ENCODE measurements around the gene GPR176. TPM values are rescaled to one million over a fixed set of nuclear protein-coding genes. Genes with fewer than 3 reads are reported as not detected.

The GPR176 gene
- total RNA-seq, 2 experiments from 2014 or later, result 0.12 TPM; not detected in 1

DNA sequence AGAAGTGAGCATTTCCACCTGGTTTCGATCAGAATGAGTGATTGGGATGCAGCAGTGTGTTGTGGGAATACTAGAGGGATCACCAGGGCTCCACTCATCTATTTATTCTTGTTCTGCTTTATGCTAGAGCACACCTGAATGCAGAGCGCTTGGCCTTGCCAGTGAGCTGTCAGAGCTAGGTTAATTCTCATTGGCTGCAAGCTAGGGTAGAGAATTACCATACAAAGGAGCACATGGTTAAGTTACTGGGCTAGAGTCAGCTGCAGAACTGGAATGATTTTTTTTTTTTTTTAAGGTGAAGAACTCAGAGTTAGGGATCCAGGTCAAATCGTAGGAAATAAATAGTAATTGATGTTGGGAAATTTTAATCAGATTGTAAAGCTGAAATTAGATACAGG lies 22.7 kb upstream of the GPR176 start:
- H3K27me3 Mint-ChIP-seq, result no peaks in the 10 kb centered on the region
- no peaks in the 10 kb centered on the region for H3K9me3 Mint-ChIP-seq
- H3K4me3 Mint-ChIP-seq, result no peak overlapping the region
- no peak overlapping the region for H3K27ac Mint-ChIP-seq
- no peak for DNase-seq
- H3K36me3 Mint-ChIP-seq, result peaks cover 37% of the 10 kb centered on the region
- H3K4me1 Mint-ChIP-seq, result peaks cover 8% of the 10 kb centered on the region

DNA sequence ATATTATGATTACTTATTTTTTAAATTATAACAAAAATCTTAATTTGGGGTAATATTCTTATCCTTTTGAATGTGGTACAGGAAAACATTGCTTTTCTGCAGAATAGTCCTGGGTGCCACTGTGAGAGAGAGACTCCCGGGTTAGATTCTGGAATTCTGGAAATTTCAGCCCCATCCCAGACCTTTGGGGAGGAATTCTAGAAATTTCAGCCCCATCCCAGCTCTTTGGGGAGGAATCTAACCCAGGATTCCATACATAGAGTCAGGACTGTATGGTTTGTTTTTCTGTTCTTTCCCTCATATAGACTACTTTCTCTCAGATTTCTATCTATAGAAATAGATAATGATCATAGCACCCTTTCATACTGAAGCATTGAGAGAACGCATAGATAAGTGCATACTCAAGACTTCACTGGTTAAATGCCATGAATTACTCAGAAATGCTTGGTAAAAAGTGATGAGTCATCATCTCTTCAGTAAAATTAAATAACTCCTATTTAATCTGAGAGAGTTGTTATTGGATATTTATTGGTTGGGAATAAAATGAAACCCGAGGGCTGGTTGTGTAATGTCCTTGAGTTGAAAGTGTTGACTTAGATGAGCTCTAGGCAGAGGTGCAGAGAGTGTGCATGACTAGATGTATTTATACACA lies 22.2 kb upstream of the GPR176 start:
- no peak overlapping the region for H3K4me3 Mint-ChIP-seq
- DNase-seq, result no peak
- H3K36me3 Mint-ChIP-seq, result peaks cover 37% of the 10 kb centered on the region
- H3K27ac Mint-ChIP-seq, result no peak overlapping the region
- peaks cover 10% of the 10 kb centered on the region for H3K4me1 Mint-ChIP-seq
- H3K27me3 Mint-ChIP-seq, result no peaks in the 10 kb centered on the region
- no peaks in the 10 kb centered on the region for H3K9me3 Mint-ChIP-seq

DNA sequence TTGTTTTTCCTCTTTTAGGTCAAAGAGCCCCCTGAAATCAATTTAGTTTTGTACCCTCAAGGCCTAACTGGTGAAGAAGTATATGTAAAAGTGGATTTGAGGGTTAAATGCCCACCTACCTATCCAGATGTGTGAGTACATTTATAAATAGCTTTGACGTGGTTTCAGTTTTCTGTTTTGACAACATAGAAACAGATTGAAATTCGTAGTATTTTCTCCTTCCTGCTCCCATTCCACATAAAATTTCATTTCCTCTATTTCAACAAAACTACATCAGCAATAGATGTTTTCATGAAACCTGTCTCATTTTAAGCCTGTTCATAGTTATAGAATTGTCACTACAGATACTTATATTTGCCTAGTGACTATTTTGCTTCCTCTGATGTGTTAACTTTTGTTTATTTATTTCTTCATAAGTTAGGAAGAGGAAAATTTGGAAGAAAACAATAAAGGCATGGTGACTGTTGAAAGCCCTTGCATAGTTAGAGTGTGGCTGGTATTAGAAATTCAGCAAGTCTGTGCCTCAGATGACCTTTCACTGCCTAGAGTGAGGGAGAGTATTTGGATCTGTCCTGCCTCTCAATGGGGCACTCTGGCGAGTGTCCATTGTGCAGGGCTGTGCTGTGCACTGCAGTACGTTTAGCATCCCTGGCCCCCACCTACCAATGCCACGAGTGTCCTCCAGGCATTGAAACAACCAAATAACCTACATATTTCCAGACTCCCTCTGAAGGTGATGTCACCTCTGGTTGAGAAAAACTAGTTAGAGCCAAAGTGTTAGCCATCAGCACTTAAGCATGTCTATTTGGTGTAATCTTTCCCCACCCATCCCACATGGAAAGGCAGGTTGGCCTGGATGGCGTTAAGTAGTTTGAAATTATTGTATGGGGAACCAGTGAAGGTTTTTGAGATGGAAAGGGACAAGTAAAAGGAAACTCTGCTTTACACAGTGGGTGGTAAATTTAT lies 19.7 kb upstream of the GPR176 start:
- Mint-ChIP-seq H3K27ac (no peak overlapping the region), H3K27me3 (no peaks in the 10 kb centered on the region)

DNA sequence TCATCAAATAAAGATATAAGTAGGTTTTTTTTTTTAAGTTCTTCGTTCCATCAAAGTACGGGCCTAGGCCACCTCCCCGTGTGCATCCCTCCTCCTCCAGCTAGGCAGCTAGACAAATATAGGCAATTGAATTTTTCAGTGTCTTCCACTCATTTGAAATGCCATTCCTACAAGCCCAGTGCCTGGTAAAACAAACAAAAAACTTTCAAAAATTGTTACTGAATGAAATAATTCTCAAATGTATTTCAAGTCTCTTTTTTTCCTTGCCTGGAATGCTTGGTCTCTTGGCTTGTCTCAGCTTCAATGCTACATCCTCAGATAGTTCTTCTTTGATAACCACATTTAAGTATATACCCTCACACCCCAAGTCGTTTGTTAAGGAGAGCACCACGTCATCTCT lies 17.6 kb upstream of the GPR176 start:
- Mint-ChIP-seq H3K9me3 (no peaks in the 10 kb centered on the region), H3K27ac (no peak overlapping the region), H3K27me3 (no peaks in the 10 kb centered on the region), H3K36me3 (peaks cover 15% of the 10 kb centered on the region), H3K4me1 (peaks cover 33% of the 10 kb centered on the region), H3K4me3 (no peak overlapping the region)
- DNase-seq, result no peak

More for the DNA sequence above, 19.7 kb upstream of the GPR176 start:
- DNase-seq, result no peak
- Mint-ChIP-seq H3K9me3 (no peaks in the 10 kb centered on the region), H3K4me1 (peaks cover 24% of the 10 kb centered on the region), H3K36me3 (peaks cover 32% of the 10 kb centered on the region), H3K4me3 (no peak overlapping the region)

DNA sequence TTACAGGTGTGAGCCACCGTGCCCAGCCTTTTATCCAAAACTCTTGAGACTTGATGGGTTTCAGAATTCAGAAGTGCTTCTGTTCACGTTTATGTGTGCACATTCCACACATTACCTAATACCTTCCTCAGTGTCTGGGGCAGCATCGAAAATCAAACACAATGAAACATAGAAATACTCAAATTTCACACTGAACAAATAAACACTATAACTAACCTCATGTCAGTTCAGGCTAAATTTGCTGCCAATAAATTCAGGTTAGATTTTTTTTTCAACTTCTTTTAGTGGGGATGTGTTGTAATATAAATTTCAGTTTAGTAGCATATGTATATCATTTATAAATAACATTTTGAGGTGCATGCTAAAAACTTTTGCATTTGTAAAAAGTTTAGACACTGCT lies 16.6 kb upstream of the GPR176 start:
- H3K9me3 Mint-ChIP-seq, result no peaks in the 10 kb centered on the region
- peaks cover 3% of the 10 kb centered on the region for H3K27me3 Mint-ChIP-seq
- DNase-seq, result no peak
- no peak overlapping the region for H3K27ac Mint-ChIP-seq
- peaks cover 11% of the 10 kb centered on the region for H3K36me3 Mint-ChIP-seq
- peaks cover 33% of the 10 kb centered on the region for H3K4me1 Mint-ChIP-seq
- H3K4me3 Mint-ChIP-seq, result no peak overlapping the region

DNA sequence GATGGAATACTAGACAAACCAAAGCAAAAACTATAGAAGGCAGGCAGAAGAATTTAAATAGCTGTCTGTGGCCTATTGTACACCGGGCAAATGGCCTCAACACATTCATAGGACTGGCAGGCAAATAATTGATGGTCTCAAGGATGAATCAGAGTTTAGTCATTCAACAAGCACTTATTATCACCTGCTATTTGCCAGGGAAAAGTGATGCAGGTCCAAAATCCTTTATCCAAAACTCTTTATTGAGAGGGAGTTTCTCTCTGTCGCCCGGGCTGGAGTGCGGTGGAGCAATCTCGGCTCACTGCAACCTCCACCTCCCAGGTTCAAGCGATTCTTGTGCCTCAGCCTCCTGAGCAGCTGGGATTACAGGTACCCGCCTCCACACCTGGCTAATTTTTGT lies 16.1 kb upstream of the GPR176 start:
- H3K9me3 Mint-ChIP-seq, result no peaks in the 10 kb centered on the region
- H3K27ac Mint-ChIP-seq, result no peak overlapping the region
- H3K36me3 Mint-ChIP-seq, result peaks cover 11% of the 10 kb centered on the region
- peaks cover 3% of the 10 kb centered on the region for H3K27me3 Mint-ChIP-seq
- no peak overlapping the region for H3K4me3 Mint-ChIP-seq
- H3K4me1 Mint-ChIP-seq, result peaks cover 33% of the 10 kb centered on the region
- no peak for DNase-seq

DNA sequence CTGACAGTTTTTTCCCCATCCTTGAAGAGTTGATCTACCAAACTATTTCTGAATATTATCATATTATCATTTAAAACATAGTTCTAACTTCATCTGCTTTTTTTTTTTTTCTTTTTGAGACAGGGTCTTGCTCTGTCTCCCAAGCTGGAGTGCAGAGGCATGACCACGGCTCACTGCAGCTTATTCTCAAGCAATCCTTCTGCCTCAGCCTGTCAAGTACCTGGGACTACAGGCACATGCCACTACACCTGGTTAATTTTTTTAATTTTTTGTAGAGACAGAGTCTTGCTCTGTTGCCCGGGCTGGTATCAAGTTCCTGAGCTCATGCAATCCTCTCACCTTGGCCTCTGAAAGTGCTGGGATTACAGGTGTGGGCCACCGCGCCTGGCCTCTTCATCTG lies 15.2 kb upstream of the GPR176 start:
- Mint-ChIP-seq H3K4me1 (peaks cover 33% of the 10 kb centered on the region), H3K9me3 (no peaks in the 10 kb centered on the region), H3K4me3 (peak overlapping the region; percentile 42), H3K36me3 (peaks cover 11% of the 10 kb centered on the region), H3K27ac (no peak overlapping the region), H3K27me3 (peaks cover 3% of the 10 kb centered on the region)
- DNase-seq, result no peak

DNA sequence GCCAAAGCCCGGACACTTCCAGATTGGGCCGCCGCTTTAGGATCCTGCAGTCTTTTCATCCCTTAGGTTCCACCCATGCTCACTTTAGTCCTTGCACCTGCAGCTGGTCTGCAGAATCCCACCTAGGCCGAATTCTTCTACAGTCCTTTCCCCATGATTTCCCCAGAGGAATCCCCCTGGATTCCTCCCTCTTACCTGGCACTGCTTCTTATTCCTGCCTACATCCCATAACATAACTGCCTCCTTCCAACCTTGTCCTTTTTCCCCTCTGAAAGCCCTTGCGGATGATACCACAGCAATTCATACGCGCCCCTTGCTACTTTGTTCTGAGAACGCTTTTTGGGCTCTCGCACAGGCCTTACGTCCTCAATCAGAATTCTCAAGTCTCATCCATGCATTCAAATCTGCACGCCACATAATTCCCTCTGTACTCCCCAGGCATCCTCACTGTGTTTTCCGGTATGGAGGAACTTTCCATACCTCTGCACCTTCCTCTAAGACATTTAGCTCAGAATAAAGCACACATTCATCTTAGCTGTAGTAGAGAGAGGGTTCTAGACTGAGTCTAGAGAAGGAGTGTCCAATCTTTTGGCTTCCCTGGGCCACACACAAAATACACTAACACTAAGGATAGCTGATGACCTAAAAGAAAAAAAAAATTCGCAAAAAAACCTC lies 14.5 kb upstream of the GPR176 start:
- Mint-ChIP-seq H3K4me3 (peak overlapping the region; percentile 81), H3K4me1 (peaks cover 31% of the 10 kb centered on the region), H3K36me3 (peaks cover 9% of the 10 kb centered on the region), H3K9me3 (no peaks in the 10 kb centered on the region), H3K27me3 (peaks cover 3% of the 10 kb centered on the region), H3K27ac (peak overlapping the region; percentile 30)
- DNase-seq, result no peak

DNA sequence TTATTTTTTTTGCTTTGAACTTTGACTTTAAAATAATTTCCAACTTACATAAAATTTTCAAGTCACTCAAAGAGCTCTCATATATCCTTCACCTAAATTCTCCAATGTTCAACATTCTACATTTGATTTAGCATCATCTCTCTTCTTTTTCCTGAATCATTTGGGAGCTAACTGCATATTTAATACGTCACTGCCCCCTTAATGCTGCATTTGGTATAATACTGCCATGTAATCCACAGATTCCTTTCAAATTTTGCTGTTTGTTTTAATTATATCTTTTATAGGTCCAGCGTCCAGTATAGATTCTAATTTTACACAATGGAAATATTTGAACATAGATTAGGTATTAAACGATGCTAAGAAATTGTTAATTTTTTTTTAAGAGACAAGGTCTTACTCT lies 11.5 kb upstream of the GPR176 start:
- peaks cover 6% of the 10 kb centered on the region for H3K36me3 Mint-ChIP-seq
- no peaks in the 10 kb centered on the region for H3K9me3 Mint-ChIP-seq
- H3K27ac Mint-ChIP-seq, result no peak overlapping the region
- peaks cover 22% of the 10 kb centered on the region for H3K4me1 Mint-ChIP-seq
- H3K27me3 Mint-ChIP-seq, result peaks cover 3% of the 10 kb centered on the region
- no peak for DNase-seq
- H3K4me3 Mint-ChIP-seq, result no peak overlapping the region

DNA sequence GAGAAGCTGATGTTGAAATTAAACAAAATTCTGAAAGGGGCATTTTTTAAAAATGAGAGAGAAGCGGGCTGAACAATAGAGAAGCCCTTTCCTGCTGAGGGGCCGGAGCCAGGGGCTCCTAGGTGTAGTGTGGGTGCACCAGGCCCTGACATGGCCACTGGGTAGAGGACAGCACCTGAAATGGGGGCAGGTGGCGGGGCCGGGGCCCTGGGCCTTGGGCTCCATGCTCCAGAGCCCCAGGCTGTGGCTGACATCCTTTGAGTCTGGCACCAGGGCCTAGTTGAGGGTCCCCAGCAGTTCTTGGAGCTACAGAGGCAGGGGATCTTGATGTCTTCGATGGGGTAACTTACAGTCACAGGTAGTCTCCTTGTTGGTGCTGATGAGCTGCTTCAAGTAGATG lies 6.5 kb upstream of the GPR176 start:
- Mint-ChIP-seq H3K9me3 (peaks cover under 1% of the 10 kb centered on the region), H3K27me3 (no peaks in the 10 kb centered on the region), H3K27ac (no peak overlapping the region), H3K4me1 (peaks cover 12% of the 10 kb centered on the region), H3K4me3 (no peak overlapping the region), H3K36me3 (peaks cover under 1% of the 10 kb centered on the region)
- no peak for DNase-seq

DNA sequence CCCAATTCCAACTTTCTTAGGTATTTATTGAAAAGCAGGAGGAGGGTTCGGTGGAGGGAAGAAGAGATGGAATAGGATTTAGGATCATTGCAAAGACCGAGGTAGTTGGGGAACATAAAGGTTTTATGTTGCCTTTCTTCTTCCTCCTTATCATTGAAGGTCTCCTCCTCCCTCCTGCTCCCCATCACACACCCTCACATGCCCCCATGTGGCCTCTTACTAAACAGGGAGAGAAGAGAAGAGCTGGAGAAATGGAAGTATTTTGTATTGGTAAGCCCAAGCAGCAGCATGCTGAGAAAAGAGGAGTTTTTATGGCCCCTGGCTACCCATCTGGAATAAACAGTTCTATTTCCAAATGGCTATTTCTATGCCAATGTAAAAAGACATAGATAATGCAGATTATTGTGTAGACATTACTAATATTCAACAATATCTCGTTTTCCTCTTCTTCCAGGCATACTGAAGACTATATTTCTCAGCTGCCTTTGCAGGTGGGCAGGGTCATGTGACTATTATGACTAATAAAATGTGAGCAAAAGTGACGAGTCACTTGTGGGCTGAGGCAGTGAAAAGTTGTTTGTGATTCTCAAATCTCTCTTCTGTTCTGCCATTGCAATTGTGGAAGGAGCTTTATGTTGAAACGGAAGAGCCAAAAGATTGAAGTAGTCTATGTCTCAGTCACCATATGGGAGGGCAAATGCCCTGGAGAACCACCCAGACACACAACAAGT lies 5.2 kb upstream of the GPR176 start:
- H3K9me3 Mint-ChIP-seq, result peaks cover 5% of the 10 kb centered on the region
- no peak for DNase-seq
- no peak overlapping the region for H3K27ac Mint-ChIP-seq

DNA sequence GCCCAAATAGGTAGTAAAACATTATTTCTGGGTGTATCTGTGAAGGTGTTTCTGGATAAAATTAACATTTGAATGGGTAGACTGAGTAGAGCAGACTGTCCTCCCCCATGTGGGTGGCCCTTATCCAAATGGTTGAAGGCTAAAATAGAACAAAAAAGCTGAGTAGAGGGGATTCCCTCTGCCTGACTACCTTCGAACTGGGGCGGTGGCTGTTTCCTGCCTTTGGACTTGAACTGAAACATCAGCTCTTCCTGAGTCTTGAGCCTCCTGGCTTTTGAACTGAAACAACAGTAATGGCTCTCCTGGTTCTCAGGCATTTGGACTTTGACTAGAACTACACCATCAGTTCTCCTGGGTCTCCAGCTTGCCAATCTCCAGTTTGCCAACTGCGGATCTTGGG lies 4.4 kb upstream of the GPR176 start:
- DNase-seq, result no peak
- H3K4me3 Mint-ChIP-seq, result no peak overlapping the region
- no peak overlapping the region for H3K27ac Mint-ChIP-seq
- H3K27me3 Mint-ChIP-seq, result peaks cover 3% of the 10 kb centered on the region
- H3K36me3 Mint-ChIP-seq, result peaks cover 7% of the 10 kb centered on the region
- peaks cover 18% of the 10 kb centered on the region for H3K4me1 Mint-ChIP-seq
- H3K9me3 Mint-ChIP-seq, result peaks cover 5% of the 10 kb centered on the region

More for the DNA sequence above, 5.2 kb upstream of the GPR176 start:
- peaks cover 17% of the 10 kb centered on the region for H3K4me1 Mint-ChIP-seq
- no peak overlapping the region for H3K4me3 Mint-ChIP-seq
- H3K36me3 Mint-ChIP-seq, result peaks cover 7% of the 10 kb centered on the region
- H3K27me3 Mint-ChIP-seq, result no peaks in the 10 kb centered on the region

DNA sequence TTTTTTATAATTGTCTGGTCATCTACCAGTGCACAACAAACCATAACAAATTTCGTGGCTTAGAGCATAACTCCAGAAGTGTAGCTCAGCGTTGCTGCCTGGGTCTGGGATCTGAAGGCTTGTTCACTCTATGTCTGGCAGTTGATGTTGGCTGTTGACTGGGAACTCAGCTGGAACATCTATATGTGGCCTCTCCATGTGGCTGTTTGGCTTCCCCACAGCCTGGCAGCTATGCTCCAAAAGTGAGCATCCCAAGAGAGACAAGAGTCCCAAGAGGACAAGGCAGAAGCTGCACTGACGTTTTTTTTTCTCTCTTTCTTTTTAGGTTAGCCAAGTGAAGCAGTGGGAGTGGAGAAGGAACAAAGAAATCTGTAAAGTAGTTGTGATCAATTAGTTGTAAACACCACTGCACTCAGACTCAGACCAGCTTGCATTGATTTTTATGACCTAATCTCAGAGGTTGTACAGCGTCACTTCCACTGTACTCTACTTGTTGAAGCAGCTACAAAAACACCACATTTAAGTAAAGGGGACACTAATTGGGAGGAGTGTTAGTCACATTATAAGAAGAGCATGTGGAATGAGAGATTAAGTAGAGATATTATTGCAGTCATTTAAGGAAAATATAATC lies 2.5 kb upstream of the GPR176 start:
- Mint-ChIP-seq H3K27ac (no peak overlapping the region), H3K4me3 (no peak overlapping the region), H3K36me3 (peaks cover 7% of the 10 kb centered on the region), H3K4me1 (peaks cover 27% of the 10 kb centered on the region), H3K27me3 (peaks cover 21% of the 10 kb centered on the region), H3K9me3 (peaks cover 5% of the 10 kb centered on the region)
- DNase-seq, result no peak

DNA sequence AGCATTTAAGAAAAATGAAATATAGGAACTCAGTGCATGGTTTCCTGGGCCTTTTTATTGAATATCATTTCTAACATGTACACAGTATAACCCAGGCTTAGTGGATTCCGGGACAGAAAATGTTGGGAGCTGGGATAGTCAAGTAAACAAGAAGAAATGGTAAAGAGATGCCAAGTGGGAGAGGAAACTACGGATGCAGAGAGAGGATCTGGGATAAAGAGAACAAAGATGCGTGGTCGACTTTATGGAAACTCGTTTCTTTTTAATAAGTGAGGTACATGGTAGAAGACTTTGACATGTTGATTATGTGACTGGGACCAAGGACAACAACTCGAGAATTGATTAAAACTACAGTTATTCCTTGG lies 1.2 kb upstream of the GPR176 start:
- Mint-ChIP-seq H3K4me3 (peak overlapping the region; percentile 81), H3K36me3 (peaks cover 7% of the 10 kb centered on the region), H3K9me3 (peaks cover 5% of the 10 kb centered on the region), H3K4me1 (peaks cover 27% of the 10 kb centered on the region), H3K27ac (peak overlapping the region; percentile 75), H3K27me3 (peaks cover 29% of the 10 kb centered on the region)
- no peak for DNase-seq

Measured in activated naive CD8-positive, alpha-beta T cell treated with anti-CD3 and anti-CD28 coated beads for 36 hours (primary cell).